Glutamatergic neuron (in vitro differentiated cells): ENCODE measurements around the gene CCDC171. TPM values are rescaled to one million over a fixed set of nuclear protein-coding genes. Genes with fewer than 3 reads are reported as not detected.
"Not testable (repeated sequence)": the region's sequence is repeated elsewhere in the genome, so short reads cannot be mapped to it uniquely, and the experiment has no call there.

Experiments
- DNase-seq: peaks from one replicate; pipeline ENCODE4 v3.0.0; 2022
- H3K27ac Mint-ChIP-seq: one replicate; pipeline ENCODE4 v1.8.0; 2020; ENCODE audit warnings: mild to moderate bottlenecking, mixed read lengths, inconsistent platforms; ENCODE audit not compliant: unreplicated experiment
- H3K27me3 Mint-ChIP-seq: one replicate; pipeline ENCODE4 v1.8.0; 2020; ENCODE audit warnings: mild to moderate bottlenecking, moderate library complexity, mixed read lengths, inconsistent platforms; ENCODE audit not compliant: unreplicated experiment
- H3K36me3 Mint-ChIP-seq: one replicate; pipeline ENCODE4 v1.8.0; 2020; ENCODE audit warnings: mild to moderate bottlenecking, mixed read lengths, inconsistent platforms; ENCODE audit not compliant: unreplicated experiment
- H3K4me1 Mint-ChIP-seq: one replicate; pipeline ENCODE4 v1.8.0; 2020; ENCODE audit warnings: mild to moderate bottlenecking, low read depth, mixed read lengths, inconsistent platforms; ENCODE audit not compliant: unreplicated experiment
- H3K4me3 Mint-ChIP-seq: one replicate; pipeline ENCODE4 v1.8.0; 2020; ENCODE audit warnings: mild to moderate bottlenecking, mixed read lengths, inconsistent platforms; ENCODE audit not compliant: unreplicated experiment
- H3K9me3 Mint-ChIP-seq: one replicate; pipeline ENCODE4 v1.8.0; 2020; ENCODE audit warnings: mild to moderate bottlenecking, moderate library complexity, mixed read lengths, inconsistent platforms; ENCODE audit not compliant: unreplicated experiment
- total RNA-seq: library from RNA; stranded (reverse); fragmentation: NEBNext Ultra II Directional; extraction: Animal tissue kit (Norgen Biotek cat#: 25700); gene quantifications from one replicate; pipeline ENCODE4 v1.2.1, GENCODE V29; 2021; ENCODE audit not compliant: unreplicated experiment
- TF ChIP-seq, protein P1 (sequence below): fragments of 200-600 bp; sonication (generic); IDR thresholded peaks from one replicate; pipeline ENCODE4 v1.5.0; 2021; ENCODE audit not compliant: partially characterized antibody, unreplicated experiment

CCDC171 gene
- total RNA-seq, 1 donor from 2014 or later = 3.2 TPM

GRCh38 chr9:15696979-15697378 is 144.1 kb downstream of the CCDC171 start:
- Mint-ChIP-seq H3K36me3 (peaks cover 3% of the 10 kb centered on the region), H3K4me3 (no peak overlapping the region), H3K27ac (no peak overlapping the region), H3K9me3 (no peaks in the 10 kb centered on the region), H3K27me3 (no peaks in the 10 kb centered on the region), H3K4me1 (no peaks in the 10 kb centered on the region)
- DNase-seq = no peak
- TF ChIP-seq, protein P1, sequence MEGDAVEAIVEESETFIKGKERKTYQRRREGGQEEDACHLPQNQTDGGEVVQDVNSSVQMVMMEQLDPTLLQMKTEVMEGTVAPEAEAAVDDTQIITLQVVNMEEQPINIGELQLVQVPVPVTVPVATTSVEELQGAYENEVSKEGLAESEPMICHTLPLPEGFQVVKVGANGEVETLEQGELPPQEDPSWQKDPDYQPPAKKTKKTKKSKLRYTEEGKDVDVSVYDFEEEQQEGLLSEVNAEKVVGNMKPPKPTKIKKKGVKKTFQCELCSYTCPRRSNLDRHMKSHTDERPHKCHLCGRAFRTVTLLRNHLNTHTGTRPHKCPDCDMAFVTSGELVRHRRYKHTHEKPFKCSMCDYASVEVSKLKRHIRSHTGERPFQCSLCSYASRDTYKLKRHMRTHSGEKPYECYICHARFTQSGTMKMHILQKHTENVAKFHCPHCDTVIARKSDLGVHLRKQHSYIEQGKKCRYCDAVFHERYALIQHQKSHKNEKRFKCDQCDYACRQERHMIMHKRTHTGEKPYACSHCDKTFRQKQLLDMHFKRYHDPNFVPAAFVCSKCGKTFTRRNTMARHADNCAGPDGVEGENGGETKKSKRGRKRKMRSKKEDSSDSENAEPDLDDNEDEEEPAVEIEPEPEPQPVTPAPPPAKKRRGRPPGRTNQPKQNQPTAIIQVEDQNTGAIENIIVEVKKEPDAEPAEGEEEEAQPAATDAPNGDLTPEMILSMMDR = no peak

DNA sequence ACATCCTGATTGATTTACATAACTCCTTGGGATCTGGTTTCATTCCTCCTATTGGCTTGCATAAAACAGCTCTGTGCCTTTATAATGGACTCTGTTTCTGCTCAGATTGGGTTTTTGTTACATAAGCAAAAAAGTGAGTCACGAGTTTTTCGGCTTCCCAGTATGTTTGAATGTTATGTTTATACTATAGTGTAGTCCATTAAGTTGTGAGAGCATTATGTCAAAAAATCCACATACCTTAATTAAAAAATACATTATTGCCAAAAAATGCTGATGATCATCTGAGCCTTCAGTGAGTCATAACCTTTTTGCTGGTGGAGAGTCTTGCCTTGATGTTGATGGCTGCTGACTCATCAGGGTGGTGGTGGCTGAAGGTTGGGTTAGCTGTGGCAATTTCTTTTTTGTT is 144.6 kb downstream of the CCDC171 start:
- no peak overlapping the region for H3K27ac Mint-ChIP-seq
- no peak for DNase-seq
- H3K36me3 Mint-ChIP-seq = peaks cover 3% of the 10 kb centered on the region
- H3K9me3 Mint-ChIP-seq = no peaks in the 10 kb centered on the region
- TF ChIP-seq, protein P1 = no peak
- H3K4me3 Mint-ChIP-seq = no peak overlapping the region
- no peaks in the 10 kb centered on the region for H3K4me1 Mint-ChIP-seq
- no peaks in the 10 kb centered on the region for H3K27me3 Mint-ChIP-seq

- H3K27me3 Mint-ChIP-seq, H3K27ac Mint-ChIP-seq, H3K9me3 Mint-ChIP-seq, H3K4me3 Mint-ChIP-seq, DNase-seq, H3K36me3 Mint-ChIP-seq, H3K4me1 Mint-ChIP-seq: not testable (repeated sequence)
Observed at GRCh38 chr9:15699876-15700559, 147.2 kb downstream of the CCDC171 start.

GRCh38 chr9:15707000-15707399 is 154.2 kb downstream of the CCDC171 start:
- no peaks in the 10 kb centered on the region for H3K4me1 Mint-ChIP-seq
- no peaks in the 10 kb centered on the region for H3K36me3 Mint-ChIP-seq
- no peak overlapping the region for H3K4me3 Mint-ChIP-seq
- TF ChIP-seq, protein P1 = no peak
- no peak for DNase-seq
- H3K9me3 Mint-ChIP-seq = no peaks in the 10 kb centered on the region
- peaks cover 1% of the 10 kb centered on the region for H3K27me3 Mint-ChIP-seq
- no peak overlapping the region for H3K27ac Mint-ChIP-seq

- TF ChIP-seq, protein P1 = no peak
- H3K4me1 Mint-ChIP-seq = no peaks in the 10 kb centered on the region
- no peak for DNase-seq
- no peaks in the 10 kb centered on the region for H3K36me3 Mint-ChIP-seq
- no peak overlapping the region for H3K27ac Mint-ChIP-seq
- no peaks in the 10 kb centered on the region for H3K9me3 Mint-ChIP-seq
- no peak overlapping the region for H3K4me3 Mint-ChIP-seq
- no peaks in the 10 kb centered on the region for H3K27me3 Mint-ChIP-seq
Observed at GRCh38 chr9:15711531-15711930, 158.7 kb downstream of the CCDC171 start.
